ENCODE results near the gene DGKH.

The DGKH gene

DNA sequence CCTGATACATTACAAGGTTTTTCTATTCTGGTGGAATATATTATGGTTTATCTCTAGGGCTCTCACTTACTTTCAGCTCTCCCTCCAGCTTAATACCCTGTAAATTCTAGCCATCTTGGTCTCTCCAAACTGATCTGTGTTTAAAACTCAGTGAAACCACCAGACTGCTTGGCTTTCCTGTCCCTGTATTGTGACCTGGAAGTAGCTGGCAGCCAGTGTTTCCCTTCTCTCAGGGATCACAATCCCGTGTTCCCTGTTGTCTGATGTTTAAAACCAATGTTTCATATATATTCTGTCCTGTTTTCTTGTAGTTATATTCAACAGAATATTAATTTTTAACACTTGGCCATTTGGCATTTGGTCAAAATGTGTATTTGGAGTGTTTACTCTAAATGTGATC, 231.5 kb downstream of the DGKH start:
- DNase-seq (ENCODE audit: low spot score) (no peak), ATAC-seq (ENCODE audit: low read depth) (no peak)
- TF ChIP-seq, protein P1, sequence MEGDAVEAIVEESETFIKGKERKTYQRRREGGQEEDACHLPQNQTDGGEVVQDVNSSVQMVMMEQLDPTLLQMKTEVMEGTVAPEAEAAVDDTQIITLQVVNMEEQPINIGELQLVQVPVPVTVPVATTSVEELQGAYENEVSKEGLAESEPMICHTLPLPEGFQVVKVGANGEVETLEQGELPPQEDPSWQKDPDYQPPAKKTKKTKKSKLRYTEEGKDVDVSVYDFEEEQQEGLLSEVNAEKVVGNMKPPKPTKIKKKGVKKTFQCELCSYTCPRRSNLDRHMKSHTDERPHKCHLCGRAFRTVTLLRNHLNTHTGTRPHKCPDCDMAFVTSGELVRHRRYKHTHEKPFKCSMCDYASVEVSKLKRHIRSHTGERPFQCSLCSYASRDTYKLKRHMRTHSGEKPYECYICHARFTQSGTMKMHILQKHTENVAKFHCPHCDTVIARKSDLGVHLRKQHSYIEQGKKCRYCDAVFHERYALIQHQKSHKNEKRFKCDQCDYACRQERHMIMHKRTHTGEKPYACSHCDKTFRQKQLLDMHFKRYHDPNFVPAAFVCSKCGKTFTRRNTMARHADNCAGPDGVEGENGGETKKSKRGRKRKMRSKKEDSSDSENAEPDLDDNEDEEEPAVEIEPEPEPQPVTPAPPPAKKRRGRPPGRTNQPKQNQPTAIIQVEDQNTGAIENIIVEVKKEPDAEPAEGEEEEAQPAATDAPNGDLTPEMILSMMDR (IDR thresholded peaks at IDR 0.05; ENCODE audit: poor library complexity, severe bottlenecking): no peak
- Histone ChIP-seq H3K27ac (ENCODE audit: poor library complexity, severe bottlenecking) (no peak overlapping the region), H3K4me3 (ENCODE audit: severe bottlenecking) (no peak overlapping the region), H3K27me3 (ENCODE audit: insufficient read depth, poor library complexity, severe bottlenecking) (no peaks in the 10 kb centered on the region), H3K36me3 (ENCODE audit: low read depth) (peaks cover 4% of the 10 kb centered on the region; the same call in 1 of the 2 replicates), H3K9me3 (ENCODE audit: severe bottlenecking) (no peaks in the 10 kb centered on the region), H3K4me1 (ENCODE audit: insufficient read depth, poor library complexity, severe bottlenecking) (no peaks in the 10 kb centered on the region)

DNA sequence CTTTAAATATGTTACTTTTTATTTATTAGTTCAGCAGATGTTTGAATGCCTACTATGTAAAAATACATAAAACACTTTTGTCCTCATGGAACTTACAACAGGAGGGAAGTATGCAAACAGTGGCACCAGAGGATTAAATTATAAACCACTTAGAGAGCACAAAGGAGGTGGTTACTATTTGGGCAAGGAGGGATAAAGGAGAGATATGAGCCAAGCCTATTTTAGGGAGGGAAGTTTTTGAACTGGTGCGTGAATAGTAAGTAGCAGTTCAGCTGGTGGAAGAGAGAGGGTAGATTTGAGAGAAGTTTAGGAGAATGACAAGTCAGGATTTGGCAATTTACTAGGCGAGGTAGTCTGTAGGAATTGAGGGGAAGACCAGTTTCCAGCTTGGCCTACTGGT, 232.1 kb downstream of the DGKH start:
- H3K4me3 ChIP-seq (ENCODE audit: severe bottlenecking): no peak overlapping the region
- TF ChIP-seq, protein P1 (IDR thresholded peaks at IDR 0.05; ENCODE audit: poor library complexity, severe bottlenecking): no peak
- DNase-seq (ENCODE audit: low spot score) (no peak), ATAC-seq (ENCODE audit: low read depth) (no peak)
- H3K4me1 ChIP-seq (ENCODE audit: insufficient read depth, poor library complexity, severe bottlenecking): no peaks in the 10 kb centered on the region
- no peaks in the 10 kb centered on the region for H3K27me3 ChIP-seq (ENCODE audit: insufficient read depth, poor library complexity, severe bottlenecking)
- H3K36me3 ChIP-seq (ENCODE audit: low read depth): peaks cover 6% of the 10 kb centered on the region; the same call in 1 of the 2 replicates
- no peak overlapping the region for H3K27ac ChIP-seq (ENCODE audit: poor library complexity, severe bottlenecking)
- H3K9me3 ChIP-seq (ENCODE audit: severe bottlenecking): no peaks in the 10 kb centered on the region

DNA sequence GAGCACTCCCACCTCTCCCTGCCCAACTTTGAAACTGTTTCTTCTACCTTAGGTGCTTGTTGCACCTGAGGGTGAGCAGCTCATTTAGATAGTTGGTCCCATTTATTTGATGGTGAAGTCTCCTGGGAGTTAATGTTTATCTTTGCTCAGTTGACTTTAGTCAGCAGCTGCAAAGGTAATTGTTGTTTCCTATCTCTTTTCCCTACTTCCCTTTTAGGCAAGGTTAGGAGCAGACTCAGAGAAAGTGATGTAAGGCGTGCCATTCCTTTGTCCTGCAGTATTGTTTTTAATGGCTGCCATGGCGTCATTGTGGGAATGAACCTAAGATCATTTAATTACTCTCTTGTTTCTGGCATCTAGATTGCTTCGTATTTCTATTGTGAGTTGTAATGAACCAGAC, 235.1 kb downstream of the DGKH start:
- H3K27me3 ChIP-seq (ENCODE audit: insufficient read depth, poor library complexity, severe bottlenecking): no peaks in the 10 kb centered on the region
- ATAC-seq (ENCODE audit: low read depth): no peak
- no peak for DNase-seq (ENCODE audit: low spot score)
- no peaks in the 10 kb centered on the region for H3K9me3 ChIP-seq (ENCODE audit: severe bottlenecking)
- peaks cover 32% of the 10 kb centered on the region for H3K36me3 ChIP-seq (ENCODE audit: low read depth)
- TF ChIP-seq, protein P1 (IDR thresholded peaks at IDR 0.05; ENCODE audit: poor library complexity, severe bottlenecking): no peak
- no peaks in the 10 kb centered on the region for H3K4me1 ChIP-seq (ENCODE audit: insufficient read depth, poor library complexity, severe bottlenecking)
- H3K4me3 ChIP-seq (ENCODE audit: severe bottlenecking): no peak overlapping the region
- H3K27ac ChIP-seq (ENCODE audit: poor library complexity, severe bottlenecking): no peak overlapping the region

DNA sequence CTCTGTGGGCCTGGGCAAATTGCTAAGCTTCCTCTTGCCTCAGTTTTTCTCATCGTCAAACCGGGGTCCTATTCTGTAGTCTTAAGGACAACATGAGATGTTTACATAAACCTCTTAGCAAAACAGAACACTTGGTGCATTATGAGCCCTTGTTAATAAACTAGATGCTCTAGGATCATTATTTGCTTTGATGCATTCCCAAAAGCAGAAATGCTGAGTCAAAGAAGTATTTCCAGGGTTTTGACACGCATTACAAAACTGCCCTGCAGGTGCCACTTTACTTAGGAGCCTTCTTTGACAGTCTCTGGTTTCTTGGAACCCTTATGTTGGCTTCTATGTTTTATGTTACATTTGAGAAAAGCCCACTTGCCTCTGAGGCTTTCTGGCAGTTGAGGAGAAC, 235.6 kb downstream of the DGKH start:
- H3K9me3 ChIP-seq (ENCODE audit: severe bottlenecking): no peaks in the 10 kb centered on the region
- ATAC-seq (ENCODE audit: low read depth) (no peak), DNase-seq (ENCODE audit: low spot score) (no peak)
- H3K4me3 ChIP-seq (ENCODE audit: severe bottlenecking): no peak overlapping the region
- TF ChIP-seq, protein P1 (IDR thresholded peaks at IDR 0.05; ENCODE audit: poor library complexity, severe bottlenecking): no peak
- H3K27me3 ChIP-seq (ENCODE audit: insufficient read depth, poor library complexity, severe bottlenecking): no peaks in the 10 kb centered on the region
- no peaks in the 10 kb centered on the region for H3K4me1 ChIP-seq (ENCODE audit: insufficient read depth, poor library complexity, severe bottlenecking)
- H3K27ac ChIP-seq (ENCODE audit: poor library complexity, severe bottlenecking): no peak overlapping the region
- peaks cover 37% of the 10 kb centered on the region for H3K36me3 ChIP-seq (ENCODE audit: low read depth)

All from RWPE2 (cell line).